HG03103 (cell line): ENCODE data around the gene SEH1L.
"Not testable (repeated sequence)": the region's sequence is repeated elsewhere in the genome, so short reads cannot be mapped to it uniquely, and the experiment has no call there.

Experiments used
- ATAC-seq: cut with Tn5 transposase; IDR thresholded peaks from one replicate; pipeline ENCODE4 v1.9.1; 2021; ENCODE audit warnings: low read depth; ENCODE audit not compliant: unreplicated experiment

Gene SEH1L, protein sequence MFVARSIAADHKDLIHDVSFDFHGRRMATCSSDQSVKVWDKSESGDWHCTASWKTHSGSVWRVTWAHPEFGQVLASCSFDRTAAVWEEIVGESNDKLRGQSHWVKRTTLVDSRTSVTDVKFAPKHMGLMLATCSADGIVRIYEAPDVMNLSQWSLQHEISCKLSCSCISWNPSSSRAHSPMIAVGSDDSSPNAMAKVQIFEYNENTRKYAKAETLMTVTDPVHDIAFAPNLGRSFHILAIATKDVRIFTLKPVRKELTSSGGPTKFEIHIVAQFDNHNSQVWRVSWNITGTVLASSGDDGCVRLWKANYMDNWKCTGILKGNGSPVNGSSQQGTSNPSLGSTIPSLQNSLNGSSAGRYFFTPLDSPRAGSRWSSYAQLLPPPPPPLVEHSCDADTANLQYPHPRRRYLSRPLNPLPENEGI

DNA sequence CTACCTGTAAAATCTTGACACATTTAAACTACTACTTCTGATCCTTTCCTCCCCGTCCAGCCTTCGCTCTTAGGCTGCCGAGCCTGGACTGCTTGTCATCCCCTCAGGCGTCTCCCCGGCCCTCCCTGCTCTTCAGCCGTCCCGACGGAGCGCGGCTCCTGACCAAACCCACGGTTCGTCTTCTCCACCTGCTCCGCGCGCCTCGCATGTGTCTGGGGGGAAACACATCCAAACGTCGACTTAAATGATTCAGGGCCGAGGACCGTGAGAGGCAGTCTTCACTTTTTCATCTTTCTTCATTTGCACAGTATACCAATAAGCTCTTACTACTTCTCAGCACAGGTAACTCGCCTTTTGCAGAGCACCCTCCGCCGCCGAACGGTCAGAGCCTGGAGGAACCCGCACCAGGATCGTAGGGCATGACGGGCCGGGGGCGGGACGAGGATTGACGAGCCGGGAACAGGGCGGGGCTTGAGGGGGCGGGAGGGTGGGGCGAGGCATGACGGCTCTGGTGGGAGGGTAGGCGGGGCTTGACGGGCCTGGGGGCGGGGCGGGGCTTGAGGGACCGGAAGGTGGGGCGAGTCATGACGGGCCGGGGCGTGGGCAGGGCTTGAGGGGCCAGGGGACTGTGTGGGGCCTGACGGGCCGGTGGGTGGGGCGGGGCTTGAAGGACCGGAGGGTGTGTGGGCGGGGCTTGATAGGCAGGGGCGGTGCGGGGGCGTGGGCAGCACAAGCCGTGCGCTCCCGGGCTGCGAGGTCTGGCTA lies at the start of gene SEH1L:
Gene SEH1L, plus strand, starts transcription at position 727 of the 765 bp plus-strand sequence. CDS start 111 bp downstream, outside the sequence.
- peak; percentile 62 for ATAC-seq

DNA sequence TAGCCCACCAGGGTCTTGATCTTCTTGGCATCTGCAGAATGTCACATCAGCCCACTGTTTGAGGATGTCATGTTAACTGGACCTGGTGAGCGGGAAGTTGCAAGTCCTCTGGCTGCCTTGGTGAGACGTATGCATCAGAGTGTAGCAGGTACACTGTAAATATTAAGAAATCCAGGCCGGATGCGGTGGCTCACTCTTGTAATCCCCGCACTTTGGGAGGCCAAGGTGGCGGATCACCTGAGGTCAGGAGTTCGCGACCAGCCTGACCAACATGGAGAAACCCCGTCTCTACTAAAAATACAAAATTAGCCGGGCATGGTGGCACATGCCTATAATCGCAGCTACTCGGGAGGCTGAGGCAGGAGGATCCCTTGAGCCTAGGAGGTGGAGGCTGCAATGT lies 46.6 kb upstream of the SEH1L start:
- not testable (repeated sequence) for ATAC-seq

DNA sequence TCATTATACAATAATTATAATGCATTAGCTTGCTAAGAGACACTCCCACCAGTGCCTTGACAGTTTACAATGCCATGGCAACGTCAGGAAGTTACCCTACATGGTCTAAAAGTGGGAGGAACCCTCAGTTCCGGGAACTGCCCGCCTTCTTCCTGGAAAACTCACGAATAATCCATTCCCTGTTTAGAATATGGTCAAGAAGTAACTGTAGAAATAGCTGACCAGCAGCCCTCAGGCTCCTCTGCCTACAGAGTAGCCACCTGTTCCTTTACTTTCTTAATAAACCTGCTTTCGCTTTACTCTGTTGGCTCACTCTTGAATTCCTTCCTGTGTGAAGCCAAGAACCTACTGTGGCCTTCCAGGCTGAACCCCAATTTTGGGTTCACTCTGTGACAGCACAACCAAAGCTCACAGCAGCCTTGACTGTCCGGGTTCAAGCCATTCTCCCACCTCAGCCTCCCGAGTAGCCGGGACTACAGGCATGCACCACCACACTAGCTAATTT lies 43.7 kb upstream of the SEH1L start:
- no peak for ATAC-seq

DNA sequence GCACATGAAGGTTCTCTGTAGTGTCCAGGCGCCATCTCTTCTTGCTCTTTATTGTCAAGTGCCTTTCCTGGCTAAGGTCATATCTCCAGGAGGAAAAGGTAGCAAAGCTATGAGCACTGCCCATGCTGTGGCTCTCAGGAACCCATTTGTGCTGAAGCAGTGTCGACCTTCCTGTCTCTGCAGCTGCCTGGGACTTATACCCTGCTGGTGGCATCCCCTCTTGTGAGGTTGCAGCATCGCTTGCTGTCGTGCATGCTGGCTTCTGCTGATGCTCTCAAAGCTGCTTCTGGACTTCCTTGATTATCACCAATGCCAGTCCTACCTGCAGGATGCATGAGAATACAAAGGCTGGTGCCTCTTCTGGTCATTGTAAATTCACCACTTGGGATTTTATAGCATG lies 41.7 kb upstream of the SEH1L start:
- ATAC-seq: no peak

DNA sequence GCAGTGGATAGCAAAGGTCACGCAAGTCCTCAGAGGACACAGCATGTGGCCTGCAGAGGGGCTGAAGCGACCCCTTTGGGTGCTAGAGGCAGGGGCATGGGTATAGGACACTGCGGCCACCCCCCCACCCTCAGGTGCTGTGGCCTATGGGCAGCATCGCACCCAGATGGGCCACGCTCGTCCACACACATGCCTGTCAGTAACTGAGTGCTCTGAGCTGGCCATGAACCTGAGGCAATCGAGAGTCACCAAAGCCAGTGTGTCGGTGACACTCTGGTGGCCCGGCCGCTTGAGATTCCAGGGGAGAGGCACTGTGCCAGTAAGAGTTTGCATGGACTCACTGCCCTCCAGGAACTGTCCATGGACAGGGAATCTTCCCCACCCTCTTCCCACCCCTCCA lies 41.0 kb upstream of the SEH1L start:
- no peak for ATAC-seq

DNA sequence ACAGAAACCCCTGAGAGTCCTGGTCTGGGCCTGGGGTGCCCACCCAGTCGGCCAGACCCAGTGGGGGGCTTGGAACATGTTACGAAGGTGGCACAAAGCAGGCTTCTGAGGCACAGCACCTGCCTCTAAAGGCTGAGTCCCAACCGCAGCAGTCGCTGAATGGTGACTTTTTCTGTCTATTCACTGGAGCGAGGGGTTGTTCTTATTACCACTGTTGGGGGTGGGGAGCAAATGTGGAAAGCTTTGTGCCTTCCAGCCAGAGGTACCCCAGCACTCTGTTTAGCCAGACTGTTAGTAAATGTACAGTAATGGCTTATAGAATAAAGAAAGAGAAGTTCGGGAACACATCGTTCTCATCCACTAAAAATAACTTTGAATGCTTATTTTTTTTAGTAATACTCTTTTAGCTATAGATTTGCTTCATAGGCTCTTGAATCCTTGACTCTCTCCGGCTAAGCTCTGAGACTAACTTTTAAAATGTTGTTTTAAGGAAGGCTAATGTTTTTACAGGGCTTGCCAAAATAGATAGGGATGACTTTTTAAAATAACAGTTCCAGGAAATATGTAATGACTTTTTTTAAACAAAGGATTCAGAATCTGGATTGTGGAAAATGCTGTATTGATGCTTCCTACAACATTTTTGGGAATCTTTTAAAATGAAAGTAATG lies 40.4 kb upstream of the SEH1L start:
- no peak for ATAC-seq

DNA sequence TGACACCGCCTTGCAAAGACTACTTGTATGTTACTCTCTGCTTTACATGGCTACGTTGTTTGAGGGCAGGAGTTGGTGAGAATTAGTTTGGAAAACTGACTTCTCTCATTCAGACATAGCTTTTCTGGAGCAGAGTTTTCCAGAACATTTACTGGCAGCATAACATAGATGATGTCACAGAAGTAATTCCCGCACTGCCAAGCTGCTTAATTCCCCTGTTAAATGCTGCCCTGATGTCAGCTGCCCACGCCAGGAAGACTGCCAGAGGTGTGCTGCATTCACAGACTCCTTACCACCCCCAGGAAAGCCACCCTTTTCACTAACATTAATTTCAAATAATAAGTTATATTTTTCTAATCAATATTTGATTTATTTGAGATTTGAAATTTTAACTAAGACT lies 39.1 kb upstream of the SEH1L start:
- ATAC-seq: no peak

DNA sequence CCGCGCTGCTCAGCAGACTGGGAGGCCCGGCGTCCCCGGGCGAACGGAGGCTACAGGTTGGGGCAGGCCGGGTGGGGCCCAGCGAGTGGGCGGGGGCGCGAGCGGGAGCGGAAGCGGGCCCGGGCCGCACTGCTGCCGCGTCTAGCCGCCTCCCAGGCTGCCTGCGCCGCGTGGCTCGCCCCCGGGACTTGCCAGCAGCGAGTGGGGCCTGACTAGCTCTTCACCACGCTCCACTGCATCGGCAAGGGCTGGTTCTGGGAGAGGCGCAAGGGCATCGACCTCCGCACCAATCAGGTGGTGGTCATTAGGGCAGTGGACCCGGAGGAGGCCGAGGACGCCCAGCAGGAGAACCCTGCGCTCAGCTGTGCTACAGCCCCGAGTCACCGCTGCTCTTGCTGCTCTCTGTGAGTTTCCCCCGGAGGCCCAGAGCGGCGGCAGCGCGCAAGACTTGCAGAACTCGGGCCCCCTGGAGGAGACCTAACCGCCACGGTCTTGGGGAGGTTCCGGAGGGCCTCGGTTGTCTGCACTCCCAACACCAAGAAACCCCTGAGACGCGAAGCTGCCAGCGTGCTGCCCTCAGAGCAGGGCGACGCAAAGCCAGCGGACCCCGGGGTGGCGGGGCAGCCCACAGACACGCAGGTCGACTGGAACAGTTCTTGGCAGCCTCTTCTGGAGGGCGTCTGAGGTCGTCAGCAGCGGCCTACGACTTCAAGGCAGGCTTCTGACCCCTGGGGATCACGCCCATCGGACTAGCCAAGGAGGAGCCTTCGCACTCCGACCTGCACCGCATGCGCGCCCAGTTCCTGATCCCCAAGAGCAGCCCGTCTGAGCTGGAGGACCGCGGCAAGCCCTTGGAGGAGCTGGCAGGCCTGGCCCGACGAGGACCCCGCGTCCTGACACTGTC lies 36.5 kb upstream of the SEH1L start:
- no peak for ATAC-seq

DNA sequence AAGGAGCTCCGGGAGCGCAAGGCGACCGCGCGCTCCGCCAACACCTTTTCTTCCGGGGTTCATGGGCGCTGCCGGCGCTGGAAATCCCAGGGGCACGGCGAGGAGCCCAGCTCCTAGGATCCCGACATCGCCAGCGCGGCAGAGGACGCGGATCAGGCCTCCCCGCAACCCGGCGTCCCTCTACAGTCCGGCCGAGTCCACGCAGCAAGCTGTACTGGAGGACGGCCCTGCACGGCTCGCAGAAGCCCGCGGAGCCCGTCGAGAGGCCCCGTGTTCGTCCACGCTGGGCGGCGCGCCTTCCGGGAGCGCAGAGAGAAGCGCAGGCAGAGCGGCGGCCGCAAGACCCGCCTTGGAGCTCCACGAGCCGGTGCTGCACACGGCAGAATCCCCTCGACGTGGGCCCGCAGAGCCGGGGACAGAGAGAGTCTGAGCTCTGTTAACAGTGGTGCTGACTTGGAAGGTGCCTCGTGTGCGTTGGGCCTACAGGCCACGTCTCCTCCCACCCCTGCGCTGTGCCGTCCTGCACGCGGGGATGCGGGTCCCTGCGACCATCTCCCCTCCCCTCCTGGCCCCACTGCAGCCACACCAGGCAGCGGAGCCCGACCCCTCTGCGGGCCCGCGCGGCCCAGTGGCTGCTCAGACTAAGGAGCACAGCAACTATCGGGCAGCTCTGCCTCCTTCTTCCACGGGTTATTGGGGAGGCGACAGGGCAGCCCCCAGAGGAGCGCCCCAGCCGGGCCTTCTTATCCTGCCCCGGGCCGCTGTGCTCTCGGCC lies 35.7 kb upstream of the SEH1L start:
- no peak for ATAC-seq

DNA sequence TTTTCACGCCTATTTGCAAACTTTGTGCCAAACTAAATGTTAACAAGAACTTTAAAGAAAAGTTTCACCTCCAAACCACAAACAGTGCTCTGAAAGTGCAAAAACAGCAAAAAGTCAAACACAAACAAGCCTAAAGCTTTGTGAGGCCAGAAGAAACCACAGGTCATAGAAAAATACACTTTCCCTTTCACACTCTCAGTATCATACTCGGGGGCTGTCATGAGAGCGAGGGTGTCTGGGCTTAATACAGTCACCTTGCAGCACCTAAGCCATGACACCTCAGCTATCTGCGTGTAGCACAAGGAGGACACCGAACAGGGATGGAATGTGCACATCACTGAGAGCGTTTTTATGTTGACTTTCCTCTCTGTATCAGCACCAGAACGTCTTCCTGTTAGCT lies 26.6 kb upstream of the SEH1L start:
- no peak for ATAC-seq

DNA sequence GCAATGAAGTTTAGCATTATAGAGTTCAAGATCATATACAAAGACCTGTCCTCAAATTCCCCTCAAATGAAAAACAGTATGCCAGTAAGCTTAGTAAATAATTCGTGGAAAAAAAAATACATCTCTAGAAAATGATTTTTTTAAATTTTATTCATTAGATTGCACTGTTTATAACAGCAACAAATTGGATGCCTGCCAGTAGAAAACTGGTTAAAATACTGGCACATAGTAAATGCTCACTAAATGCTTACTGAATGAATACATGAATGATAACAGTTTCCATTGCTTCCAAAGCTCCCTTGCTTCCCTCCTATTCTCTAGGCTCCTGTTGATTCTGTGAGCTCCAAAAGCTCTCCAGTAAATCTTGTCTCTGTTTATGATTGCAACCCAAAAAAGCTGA lies 25.5 kb upstream of the SEH1L start:
- ATAC-seq: no peak

DNA sequence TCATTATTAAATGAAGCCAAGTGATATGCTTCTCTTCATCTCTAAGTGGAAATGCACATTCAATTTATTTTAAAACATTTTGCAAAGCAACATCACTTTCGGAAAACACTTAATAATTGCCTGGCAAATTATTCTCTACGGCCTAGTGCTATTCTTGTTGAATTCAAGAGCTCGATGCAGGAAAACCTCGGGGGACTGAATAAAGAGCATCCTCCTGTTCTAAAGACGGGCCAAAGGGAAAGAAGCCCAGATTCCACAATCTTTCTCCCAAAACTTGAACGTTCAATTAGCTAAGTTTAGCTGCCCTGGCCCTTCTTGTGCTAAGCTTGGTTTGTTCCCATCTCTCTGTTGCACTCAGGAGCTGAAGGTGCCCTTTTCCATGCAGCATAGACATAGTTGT lies 23.2 kb upstream of the SEH1L start:
- no peak for ATAC-seq

DNA sequence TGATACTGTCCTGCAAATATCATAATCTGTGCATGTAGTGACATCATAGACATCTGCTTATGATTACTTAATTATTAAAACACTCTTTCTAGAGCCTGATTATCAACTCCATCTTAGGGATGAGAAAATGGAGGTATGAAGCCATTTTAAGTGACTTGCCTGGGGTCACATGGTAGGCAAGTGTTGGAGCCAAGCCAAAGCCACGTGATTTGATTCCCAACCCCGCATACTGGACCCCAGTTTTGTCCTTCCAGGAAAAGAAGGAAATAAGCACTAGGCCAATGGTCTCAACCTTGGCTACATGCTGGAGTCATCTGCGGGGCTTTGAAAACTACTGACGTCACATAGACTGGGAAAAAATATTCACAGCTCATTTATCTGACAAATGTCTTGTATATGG lies 19.6 kb upstream of the SEH1L start:
- ATAC-seq: no peak

DNA sequence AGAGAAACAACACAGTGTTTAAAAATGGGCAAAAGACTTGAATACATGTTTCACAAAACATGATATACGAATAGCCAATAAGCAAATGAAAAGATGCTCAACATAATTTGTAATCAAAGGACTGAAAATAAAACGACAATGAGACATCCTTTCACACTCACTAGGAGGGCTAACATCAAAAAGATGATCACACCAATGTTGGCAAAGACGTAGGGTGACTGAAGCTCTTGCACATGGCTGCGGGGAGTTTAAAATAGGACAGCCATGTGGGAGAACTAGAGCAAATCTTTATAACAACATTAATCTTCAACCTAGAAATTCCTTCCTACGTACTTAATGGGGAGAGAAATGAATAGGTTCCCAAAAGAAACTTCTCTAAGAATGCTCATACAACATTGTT lies 19.2 kb upstream of the SEH1L start:
- no peak for ATAC-seq

DNA sequence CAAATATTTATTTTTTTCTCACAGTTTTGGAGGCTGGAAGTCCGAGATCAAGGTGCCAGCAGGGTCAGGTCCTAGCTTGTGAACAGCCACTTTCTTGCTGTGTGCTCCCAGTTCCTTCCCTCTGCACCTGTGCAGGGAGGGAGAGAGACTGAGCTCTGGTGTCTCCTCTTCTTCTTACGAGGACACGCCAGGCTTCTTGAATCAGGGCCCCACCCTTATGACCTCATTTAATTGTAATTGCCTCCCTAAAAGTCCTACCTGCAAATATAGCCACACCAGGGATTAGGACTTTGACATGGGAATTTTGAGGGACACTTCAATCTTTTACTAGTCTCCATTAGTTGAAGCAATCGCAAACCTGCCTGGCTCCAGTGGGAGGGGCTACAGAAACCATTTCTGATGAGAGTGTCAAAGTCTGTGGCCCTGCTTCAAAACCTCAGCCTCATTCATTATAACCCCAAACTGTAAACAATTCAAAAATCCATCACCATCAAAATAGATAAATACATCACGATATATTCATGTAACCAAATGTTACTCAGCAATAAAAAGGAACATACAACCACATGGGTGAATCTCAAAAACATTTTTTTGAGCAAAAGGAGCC lies 18.2 kb upstream of the SEH1L start:
- ATAC-seq: no peak

DNA sequence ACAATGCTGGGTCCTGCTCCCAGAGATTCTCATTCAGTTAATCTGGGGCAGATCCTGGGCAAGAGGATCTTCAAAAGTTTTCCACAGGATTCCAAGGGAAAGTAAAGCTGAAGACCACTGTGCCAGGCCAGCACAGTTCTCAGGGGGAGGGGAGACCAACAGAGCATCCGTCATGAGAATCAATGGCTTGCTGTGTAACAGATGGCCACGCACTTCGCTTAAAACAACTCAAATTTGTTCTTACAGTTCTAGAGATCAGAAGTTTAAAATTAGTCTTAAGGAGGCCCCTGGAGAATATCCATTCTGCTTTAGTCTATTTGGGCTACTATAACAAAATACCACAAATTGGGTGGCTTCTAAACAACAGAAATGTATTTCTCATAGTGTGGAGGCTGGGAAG lies 17.4 kb upstream of the SEH1L start:
- no peak for ATAC-seq

DNA sequence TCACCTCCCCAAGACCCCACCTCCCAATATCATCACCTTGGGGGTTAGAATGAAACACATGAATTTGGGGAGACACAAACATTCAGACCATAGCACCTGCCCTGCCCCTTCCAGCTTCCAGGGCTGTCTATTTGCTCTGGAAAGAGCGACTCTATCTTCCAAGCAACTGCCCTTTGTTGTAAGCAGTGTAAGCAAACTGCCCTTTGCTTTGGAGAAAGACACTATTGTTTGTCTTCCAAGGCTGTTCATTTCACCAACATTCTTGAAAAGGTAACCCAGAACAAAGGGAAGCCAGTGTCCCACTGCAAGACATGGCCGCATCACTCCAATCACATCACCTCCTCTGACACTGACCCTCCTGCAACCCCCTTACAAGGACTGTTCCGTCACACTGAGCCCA lies 16.9 kb upstream of the SEH1L start:
- ATAC-seq: no peak

DNA sequence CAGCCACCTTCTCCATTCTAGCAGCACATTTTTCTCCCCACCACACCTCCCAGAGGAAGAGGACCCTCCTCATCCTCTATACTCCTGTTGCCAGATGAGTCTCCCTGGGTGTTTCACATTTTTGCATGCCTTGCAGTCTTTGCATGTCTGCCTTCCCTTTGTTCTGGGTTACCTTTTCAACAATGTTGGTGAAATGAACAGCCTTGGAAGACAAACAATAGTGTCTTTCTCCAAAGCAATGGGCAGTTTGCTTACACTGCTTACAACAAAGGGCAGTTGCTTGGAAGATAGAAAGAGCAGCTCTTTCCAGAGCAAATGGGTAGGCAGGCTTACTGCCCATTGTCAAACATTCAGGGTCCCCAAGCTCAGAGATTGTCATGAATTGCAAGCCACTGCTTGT lies 14.5 kb upstream of the SEH1L start:
- no peak for ATAC-seq

DNA sequence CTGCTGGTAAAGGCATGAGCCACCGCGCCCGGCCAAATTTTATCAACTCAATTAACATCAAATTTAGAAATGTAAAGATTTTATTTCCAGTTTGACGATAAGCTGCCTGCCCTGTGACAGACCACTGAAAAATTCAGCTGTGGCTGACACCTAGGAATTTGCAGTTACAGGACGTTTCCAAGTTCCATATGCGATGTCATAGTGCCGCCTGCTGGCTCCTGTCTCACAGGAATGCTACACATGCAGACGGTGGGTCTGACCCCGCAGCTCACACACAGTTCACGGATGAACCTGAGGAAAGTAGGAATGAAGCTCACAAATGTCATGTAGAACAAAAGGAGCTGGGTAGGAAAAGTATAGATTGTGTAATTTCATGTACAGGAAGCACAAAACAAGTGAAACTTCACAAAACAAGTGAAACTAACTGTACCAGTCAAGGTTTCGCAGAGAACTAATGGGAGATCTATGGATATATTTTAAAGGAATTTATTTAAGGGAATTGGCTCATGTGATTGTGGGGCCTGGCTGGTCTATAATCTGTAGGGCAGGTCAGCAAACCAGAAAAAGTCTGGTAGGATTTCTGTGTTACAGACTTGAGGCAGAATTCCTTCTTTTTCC lies 13.2 kb upstream of the SEH1L start:
- no peak for ATAC-seq
